Activated T-helper 9 cell treated with anti-CD3 and anti-CD28 coated beads, Interleukin-2, amount 50 U/mL, for 16 hours (primary cell): ENCODE results near the gene DAPK1.

Experiments
- DNase-seq: peaks from one replicate; pipeline ENCODE4 v3.0.0-alpha.2; 2020; ENCODE audit warnings: low read depth

The DAPK1 gene

DNA sequence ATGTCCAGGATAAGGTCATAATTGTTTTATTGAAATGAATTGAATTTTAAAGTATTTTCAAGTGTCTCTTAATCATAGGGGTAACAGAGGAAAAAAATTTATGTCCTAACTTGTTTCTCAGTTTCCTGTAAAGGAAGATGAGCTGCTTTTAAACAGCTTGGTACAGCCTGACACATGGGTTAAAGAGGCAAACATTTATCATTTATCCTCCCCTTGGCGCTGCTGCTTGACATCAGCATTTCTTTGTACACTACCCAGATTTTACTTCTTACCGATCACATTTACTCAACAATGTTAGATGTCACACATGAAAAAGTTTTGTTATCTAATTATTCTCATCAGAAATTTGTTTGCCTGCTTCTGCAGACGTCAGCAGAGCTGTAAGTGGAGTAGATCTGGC is 148.9 kb downstream of the DAPK1 start:
- no peak for DNase-seq

DNA sequence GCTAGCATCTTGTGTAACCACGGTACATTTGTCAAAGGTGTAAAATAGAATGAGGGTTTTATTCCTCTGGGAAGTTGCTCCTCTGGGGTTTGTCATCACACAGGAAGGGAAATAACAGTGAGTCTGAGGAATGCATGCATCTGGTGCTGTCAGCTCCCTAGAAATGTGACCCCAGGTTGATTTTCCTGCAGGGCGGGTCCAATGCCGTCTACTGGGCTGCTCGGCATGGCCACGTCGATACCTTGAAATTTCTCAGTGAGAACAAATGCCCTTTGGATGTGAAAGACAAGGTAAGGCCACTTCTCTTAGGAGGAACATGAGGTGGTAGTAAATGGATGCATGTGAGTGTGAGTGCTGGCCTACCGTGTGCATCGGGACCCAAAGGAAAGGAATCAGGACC is 149.4 kb downstream of the DAPK1 start:
- no peak for DNase-seq

DNA sequence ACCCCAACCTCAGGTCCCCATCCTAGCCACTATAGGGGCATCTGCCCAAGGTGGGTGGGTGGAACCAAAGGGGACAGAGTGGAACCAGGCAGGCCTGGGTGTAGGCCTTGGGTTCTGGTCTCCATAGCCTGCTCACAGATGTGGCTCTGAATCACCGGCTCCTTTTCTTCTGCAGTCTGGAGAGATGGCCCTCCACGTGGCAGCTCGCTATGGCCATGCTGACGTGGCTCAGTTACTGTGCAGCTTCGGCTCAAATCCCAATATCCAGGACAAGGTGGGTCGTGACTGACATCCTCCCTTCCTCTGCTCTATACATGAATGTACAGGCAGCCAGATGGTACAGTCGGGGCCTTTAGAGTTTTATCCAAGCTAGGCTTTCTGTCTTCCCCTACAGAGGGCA is 150.9 kb downstream of the DAPK1 start:
- DNase-seq = no peak

DNA sequence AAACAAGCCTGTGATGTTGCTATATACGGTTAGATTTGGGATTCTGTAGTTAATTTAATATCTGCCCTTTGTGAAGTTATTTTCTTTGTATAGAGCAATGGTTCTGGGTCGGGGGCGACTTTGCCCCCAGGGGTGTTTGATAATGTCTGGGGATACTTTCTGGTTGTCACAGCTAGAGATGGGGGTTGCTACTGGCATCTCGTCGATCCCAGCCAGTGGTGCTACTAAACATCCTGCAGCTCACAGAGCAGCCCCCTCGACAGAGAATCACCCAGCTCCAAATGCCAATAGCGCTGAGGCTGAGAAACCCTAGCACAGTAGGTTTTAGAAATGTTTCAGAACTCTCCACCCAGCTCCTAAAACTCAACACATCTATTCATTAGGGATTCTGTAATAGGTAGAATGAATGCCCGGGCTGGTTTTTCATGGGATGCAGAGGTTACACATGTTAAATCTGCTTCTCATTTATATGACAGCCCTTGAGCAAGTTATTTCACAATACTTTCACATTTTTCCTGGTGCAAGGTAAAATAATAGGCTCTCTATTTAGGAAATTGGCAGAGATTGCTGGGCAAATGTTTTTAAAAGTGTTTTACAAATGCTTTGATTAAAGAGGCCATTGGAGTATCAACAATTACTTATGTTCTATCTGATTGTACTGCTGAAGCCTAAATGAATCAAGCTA is 153.1 kb downstream of the DAPK1 start:
- DNase-seq = no peak

DNA sequence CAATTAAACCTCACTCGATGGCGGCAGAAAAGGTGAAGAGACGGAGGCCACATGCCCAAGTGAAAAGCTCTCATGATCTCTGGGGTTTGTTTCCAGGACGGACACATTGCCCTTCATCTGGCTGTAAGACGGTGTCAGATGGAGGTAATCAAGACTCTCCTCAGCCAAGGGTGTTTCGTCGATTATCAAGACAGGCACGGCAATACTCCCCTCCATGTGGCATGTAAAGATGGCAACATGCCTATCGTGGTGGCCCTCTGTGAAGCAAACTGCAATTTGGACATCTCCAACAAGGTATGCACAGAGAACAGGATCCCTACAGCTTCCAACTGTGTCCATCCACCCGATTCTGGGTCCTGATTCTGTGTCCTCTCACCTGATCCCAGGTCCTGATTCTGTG is 153.8 kb downstream of the DAPK1 start:
- DNase-seq = no peak

DNA sequence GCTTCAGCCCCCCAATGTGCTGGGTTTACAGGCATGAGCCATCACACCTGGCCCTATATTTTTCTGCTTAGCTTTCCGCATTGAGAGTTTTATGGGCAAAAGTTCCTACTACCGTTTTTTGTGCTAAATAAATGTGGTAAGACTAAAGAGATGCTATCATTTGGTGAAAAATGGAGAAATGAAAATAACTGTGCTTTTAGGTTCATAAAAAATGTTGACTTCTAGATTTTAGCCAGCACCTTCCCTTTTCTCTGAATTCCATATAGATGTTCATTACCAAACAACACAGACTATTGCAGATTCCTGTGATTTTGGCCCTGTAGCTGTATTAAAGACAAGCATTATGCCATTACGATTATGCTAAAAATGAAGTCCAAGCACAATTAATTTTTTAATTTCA is 156.3 kb downstream of the DAPK1 start:
- DNase-seq = no peak

DNA sequence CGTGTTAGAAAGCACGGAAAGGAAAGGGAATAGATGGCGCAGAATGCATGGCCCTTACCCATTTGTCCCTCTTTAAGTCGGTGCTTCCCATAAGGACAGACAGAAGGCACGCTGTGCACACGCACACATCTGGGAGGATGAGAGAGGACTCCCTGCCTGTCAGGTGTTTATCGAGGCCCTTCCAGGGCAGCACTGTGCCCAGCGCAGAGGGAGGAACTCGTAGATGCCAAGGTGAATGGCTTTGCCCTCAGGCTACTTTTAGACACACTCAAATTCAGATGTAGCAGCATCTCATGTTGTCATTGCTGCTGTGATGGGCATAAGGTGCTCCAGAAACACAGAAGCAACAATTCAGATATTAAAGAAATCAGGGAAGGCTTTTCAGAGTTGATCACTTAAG is 158.1 kb downstream of the DAPK1 start:
- DNase-seq = no peak

DNA sequence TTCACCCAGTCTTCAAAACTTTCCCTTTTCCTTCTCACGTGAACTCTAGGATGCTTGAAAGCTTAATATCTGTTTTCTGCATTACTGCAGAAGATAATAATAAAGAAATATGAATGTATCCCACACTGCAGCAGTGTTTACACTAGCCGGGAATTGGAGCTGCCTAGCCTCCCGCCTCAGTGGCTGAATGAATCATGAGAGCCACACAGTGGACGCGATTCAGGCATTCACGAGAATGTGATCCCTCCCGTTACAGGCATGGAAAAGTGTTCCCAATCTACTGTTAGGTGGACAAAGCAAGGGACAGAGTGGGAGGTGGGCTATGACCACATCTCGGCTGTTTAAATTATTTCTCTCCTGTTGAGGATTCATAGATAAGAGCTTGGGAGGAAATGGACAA is 158.8 kb downstream of the DAPK1 start:
- DNase-seq = no peak

DNA sequence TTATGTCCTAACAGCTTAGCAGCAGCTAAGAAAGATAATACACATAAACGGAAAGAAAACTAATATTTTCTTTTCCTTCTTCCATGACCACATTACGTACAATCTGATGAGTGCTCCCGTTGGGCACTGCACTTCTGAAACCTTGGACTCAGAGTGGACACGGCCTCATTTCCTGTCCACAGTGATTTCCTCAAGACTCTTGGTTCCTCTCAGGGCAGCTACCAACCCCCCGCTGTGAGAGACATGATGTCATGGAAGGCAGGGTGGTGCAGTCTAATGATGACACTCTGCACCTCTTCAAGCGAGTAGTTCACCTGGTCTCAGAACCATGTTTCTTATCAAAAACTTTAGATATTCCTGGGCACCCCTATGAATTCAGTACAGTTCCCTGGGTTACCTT is 159.5 kb downstream of the DAPK1 start:
- DNase-seq = no peak

DNA sequence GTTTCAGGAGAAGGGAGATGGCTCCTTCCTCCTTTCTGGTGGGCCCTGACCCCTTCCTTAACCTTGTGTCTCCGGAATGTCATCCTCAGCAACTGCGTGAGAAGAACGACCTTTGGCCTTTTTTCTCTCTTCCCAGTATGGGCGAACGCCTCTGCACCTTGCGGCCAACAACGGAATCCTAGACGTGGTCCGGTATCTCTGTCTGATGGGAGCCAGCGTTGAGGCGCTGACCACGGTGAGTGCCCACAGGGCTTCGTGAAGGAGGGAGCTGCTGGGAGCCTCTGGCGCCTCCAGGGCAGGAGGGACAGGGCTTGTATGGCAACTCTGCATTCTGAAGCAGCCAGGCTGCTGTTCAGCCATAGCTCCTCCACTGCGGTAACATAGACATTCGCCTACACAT is 160.2 kb downstream of the DAPK1 start:
- DNase-seq = no peak

DNA sequence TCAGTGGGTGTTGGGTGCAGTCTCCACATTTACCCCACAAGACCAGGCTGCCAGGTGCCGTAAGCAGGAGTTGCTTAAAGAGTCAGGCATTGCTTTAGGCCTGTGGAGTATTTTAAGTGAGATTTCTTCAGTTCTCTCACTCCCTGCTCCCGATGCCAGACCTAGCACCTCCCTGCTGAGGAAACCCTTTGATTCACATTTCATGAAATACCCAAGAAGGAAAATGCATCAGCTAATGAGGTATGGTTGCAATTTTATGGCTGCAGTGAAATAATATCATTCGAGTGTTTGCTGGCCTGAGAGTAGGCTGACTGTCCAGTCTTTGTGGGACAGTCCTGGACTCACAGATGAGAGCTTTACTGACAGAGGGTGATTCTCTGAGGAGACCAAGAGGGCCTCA is 160.8 kb downstream of the DAPK1 start:
- DNase-seq = no peak

DNA sequence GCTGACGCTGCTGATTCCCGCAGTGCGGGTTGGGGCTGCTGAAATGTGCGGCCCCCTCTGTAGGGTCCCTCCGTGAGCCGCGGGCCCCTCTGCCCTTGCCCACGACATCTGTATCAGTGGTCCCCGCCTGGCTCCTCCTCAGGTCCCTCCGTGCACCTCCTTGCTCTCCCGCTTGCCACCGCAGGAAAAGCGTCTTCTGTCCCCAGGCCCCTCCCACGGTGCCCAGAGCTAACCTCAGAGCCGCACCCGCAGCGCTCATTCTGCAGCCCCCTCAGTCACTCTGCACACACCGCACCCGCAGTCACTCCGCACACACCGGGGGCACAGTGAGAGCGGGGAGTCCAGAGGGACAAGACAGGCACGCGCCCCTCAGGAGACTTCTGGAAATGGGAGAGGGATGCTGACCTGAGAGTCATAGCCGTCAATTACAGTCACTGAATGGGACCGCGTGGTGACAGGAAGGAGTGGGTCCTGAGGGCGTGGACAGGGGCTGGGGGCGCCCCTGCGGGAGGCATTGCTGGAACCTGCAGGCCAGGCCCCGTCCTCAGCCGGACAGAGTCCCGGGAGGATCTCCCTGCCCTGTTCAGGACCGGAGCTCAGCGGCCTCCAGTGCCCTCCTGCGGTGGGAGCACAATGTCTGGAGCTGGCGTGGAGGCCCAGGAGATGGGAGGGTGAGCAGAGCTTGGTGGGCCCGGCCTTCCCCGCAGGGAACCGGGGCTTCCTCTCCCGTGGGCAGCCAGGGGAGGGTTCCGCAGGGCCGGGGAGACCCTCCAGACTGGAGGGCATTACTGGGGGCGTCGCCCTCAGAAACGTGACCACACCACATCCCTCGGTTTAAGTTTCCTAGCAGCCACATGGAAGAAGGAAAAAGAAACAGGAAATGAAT is 162.1 kb downstream of the DAPK1 start:
- DNase-seq = no peak

DNA sequence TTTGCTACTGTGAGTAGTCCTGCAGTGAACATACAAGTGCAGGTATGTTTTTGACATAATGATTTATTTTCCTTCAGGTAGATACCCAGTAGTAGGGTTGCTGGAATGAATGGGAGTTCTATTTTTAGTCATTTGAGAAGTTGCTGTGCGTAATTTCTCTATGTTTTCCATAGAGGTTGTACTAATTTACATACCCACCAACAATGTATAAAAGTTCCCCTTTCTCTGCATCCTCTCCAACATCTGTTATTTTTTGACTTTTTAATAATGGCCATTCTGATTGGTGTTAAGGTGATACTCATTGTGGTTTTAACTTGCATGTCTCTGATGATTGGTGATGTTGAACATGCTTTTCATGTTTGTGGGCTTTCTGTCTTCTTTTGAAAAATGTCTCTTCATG is 163.6 kb downstream of the DAPK1 start:
- DNase-seq = no peak

DNA sequence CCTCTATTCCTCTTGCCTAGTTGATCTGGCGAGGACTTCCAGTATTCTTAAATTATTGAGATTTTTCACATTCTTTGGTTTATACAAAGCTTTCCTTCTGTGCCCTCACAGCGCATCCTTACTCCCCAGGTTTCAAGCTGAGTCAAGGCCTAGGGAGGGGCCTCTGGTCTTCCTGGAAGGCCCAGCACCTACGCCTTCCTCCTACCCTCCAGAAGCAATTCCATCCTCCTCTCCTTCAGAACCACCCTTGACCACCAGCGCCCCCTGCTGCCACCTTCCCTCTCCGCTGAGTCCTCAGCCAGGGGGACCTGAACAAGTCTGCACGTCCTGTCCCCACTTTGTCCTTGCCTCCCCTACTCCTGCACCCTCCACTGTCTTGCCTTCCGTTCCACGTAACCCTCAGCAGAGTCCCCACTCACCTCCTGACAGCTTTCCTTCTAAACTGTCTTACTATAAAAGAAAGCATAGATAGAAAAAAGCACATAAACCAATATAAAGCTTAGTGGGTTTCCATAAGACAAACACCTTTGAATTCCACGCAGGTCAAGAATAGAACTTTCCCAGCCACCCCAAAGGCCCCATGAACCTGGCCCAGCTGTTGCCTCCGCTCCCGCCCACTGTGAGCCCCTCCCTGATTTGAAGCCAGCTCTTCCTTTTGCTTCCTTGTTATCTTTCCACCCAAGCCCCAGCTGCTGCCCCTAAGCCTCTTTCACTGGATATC is 165.3 kb downstream of the DAPK1 start:
- no peak for DNase-seq

DNA sequence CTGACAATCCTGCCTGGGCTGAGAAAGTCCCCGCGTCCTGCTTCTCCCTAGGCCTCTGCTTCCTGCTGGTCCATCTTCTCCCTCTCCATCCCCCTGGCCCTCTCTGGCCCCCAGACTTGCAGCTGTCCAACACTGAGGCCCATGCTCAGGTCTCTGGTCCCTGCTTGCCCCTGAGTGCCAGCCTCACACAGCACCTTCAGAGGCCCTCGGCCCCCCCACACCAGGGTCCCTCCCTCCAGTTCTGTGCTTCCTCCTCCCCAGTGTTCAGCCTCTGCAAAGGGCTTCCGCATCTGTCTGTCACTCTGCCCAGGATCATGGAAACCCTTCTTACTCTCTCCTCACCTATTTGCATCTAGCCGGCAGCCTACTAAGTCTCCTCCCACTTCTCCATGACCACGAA is 165.9 kb downstream of the DAPK1 start:
- no peak for DNase-seq

DNA sequence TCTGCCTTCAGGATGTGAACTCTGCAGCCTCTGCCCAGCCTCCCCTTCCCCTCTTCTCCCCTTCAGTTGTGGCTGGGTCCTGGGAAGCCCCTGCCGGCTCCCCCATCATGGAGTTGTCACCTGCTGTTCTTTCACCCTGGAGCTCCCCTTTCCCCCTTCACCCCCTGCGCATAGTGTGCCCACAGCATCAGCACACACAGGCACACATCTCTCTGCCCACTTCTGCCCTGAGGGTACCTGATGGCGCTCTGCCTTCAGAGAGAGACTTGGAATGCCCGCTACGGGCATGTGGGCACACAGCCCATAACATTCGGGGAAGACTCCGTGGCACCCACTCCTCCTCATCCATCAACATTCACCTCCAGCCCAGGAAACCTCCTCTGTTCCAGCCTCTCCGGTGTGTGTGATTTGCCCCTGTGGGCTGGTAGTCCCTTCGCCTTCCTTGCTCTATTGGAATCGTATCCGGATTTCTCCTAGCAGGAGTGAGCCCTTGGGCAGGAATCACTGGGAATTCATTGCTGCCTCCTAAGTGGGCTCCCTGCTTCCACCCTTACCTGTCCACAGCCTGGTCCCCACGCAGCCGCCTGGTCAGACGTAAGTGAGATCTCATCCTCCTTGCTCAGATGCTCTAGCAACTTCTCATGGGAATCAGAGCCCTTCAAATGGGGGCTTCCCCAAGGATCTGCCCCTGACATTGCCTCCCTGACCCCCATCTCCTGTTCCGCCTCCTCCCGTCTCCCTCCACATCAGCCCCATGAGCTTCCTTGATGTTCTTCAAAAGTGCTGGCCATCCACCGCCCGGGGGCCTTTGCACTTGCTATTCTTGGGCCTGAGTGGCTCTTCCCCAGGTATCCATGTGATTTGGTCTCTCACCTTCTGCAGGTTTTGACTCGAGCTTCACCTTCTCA is 166.7 kb downstream of the DAPK1 start:
- no peak for DNase-seq

DNA sequence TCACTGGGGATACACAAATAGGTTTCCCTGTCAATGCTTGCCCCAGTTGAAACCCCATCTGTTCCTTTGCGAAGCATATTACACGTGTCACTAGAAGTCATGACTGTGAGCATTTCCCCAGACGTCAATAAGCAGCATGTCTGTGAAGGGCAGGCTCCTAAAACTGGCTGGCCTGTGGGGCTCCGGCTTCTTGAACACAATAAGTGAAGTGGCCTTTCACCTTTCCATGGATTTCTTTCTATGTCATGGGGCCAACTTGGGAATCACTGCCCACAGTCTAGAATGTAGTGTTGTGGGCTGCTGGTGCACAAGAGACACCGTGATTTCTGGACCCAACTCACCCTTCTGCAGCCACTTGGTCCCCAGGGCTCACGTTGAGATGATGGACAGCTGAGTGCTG is 167.8 kb downstream of the DAPK1 start:
- no peak for DNase-seq

DNA sequence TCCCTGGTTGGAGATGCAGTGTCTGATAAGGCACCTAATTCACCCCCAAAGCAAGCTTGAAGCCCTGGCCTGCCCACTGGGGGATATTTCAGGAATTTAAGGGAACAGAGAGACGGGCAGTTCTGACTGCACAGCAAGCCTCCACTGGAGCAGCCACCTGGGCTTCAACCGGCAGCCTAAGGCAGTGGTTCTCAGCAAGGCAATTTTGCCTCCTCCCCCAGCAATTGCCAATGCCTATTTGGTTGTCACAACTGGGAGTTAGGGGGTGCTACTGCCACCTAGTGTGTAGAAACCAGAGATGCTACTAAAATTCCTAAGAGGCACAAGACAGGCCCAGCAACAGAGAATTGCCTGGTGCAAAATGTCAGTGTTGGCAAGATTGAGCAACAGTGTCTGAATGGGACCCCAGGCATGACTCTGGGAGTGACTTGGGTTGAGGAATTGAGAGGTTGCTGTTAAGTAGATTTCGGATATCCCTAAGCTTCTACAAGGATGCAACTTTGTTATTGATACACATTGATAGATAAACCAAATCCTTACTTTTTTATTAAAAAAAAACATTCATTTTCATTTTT is 169.6 kb downstream of the DAPK1 start:
- no peak for DNase-seq

DNA sequence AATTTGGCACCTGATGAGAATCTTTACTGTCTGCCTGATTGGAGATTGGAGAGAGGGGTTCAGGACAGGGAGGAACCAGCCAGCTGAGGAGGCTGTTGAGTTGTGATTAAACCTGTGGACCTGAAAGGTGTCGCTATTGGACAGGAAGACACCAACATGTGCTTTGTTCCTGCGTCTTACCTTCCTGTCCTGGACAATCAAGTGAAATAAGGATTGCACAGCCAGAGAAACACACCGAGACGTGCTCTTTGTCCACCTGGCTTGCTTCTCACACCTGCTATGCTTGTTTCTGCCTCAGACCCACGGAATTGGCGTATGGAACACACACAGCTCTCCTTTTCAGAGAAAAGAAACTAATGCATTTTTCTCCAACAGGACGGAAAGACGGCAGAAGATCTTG is 170.6 kb downstream of the DAPK1 start:
- no peak for DNase-seq

DNA sequence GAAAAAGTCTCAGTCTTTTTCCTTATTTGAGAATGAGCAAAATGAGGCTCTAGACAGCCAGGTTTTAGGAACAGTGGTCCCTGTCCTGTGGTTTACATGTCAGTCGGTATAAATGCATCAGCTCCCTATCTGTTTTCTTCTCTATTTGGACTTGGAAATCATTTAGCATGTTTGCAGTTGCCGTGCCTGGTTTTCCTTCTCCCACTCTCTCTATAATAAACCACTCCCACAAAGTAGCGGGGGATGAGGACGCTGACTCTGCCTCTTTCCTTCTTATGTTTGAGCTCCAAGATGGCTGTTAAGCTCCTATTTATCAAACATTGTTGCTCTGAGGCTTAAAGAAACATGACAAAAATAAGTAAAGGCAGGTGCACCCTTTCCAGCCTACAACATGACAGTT is 171.1 kb downstream of the DAPK1 start:
- no peak for DNase-seq

DNA sequence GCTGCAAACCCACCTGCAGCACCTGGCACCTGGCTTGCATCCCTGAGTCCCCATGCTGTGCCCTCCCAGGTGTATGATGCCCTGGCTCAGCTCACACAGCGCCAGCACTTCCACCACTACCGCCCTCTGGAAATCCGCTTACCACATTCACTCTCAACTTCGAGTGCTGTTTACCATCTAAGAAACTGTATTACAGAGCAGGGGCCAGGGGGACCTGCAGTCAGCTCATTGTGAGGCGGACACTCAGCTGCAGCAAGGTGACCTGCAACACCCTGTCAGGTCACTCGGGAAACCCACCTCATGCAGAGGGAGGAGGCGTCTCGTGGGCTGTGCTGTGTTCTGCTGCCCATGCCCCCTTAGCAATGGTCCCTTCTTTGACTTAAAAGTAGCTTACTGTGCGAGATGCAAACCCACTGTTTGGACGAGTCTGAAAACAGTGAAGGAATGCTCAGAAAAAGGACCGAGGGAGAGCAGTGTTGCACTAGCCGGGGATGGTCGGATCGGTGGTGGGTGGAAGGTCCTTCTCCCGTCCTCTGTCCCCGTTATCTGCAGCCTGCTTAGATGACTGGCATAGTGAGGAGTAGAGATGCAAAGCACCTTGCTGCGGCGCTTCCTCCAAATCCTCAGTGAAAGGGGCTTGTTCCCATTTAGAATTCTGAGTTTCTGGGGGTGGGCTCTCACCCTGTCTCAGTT is 173.1 kb downstream of the DAPK1 start:
- DNase-seq = no peak
